Spleen (tissue), 7 donors: Measurements from ENCODE around the gene VKORC1L1.
"Not testable (repeated sequence)": the region's sequence is repeated elsewhere in the genome, so short reads cannot be mapped to it uniquely, and the experiment has no call there.

Source experiments
- CTCF ChIP-seq, 11 experiments: fragments of 200-600 bp in 7 of 11; fragments of 450-650 bp in 4 of 11; sonication (generic) in 4 of 11; IDR thresholded peaks in 8 of 11; conservative IDR thresholded peaks in 3 of 11; 1 replicate in 7 of 11; 2 replicates in 4 of 11; pipeline versions ENCODE4 v1.4.0 to v1.8.0; 2016 to 2021; ENCODE audit warnings: antibody characterized with exemption in 11 of 11, inconsistent platforms in 4 of 11, mild to moderate bottlenecking in 1 of 11
- POLR2A ChIP-seq, 3 donors: fragments of 450-650 bp; IDR thresholded peaks; one replicate each; pipeline ENCODE4 v1.5.1; 2017; ENCODE audit warnings: antibody characterized with exemption in 3 of 3, mild to moderate bottlenecking in 1 of 3
- donor health status: DM: no; HTN: no; CAD: no; lungs with moderate emphysema.
- donor health status: DM: no; HTN: no; CAD: no.
- donor health status: DM: no; HTN: no; CAD: no.

GRCh38 chr7:65866244-65866643 lies 6.6 kb upstream of the VKORC1L1 start:
- not testable (repeated sequence) for TF ChIP-seq CTCF (IDR thresholded peaks at IDR 0.05 in 8 of 11, conservative IDR thresholded peaks at IDR 0.05 in 3 of 11); POLR2A (IDR thresholded peaks at IDR 0.05)
